OCI-LY3 (cell line): Measurements from ENCODE around the gene SENP5.

Source experiments
- H2AFZ ChIP-seq: fragments of 200-600, 300-600 bp; shearing (Covaris generic); 2 replicates; pipeline ENCODE4 v1.6.0; 2014; ENCODE audit warnings: antibody characterized with exemption, low read depth, low read length
- H3K27ac ChIP-seq: fragments of 200-600, 300-600 bp; sonication (generic); 2 replicates; pipeline ENCODE4 v1.5.1; 2014; ENCODE audit warnings: mild to moderate bottlenecking, low read length, moderate library complexity, mixed read lengths
- H3K27me3 ChIP-seq: fragments of 200-600, 300-600 bp; sonication (generic); 2 replicates; pipeline ENCODE4 v1.6.1; 2014; ENCODE audit warnings: low read depth, low read length, mixed read lengths
- H3K36me3 ChIP-seq: fragments of 200-600, 300-600 bp; sonication (generic); replicated peaks from 2 replicates; pipeline ENCODE3; 2014; ENCODE audit warnings: low read depth, low read length, mixed read lengths
- H3K4me1 ChIP-seq: fragments of 300-600, 200-600 bp; sonication (generic); 2 replicates; pipeline ENCODE4 v1.6.1; 2014; ENCODE audit warnings: low read length, mixed read lengths
- H3K4me2 ChIP-seq: fragments of 200-600, 300-600 bp; sonication (generic); 2 replicates; pipeline ENCODE4 v1.6.1; 2014; ENCODE audit warnings: low read length, mixed read lengths
- H3K4me3 ChIP-seq: fragments of 300-600, 200-600 bp; sonication (generic); 2 replicates; pipeline ENCODE4 v1.5.1; 2014; ENCODE audit warnings: antibody characterized with exemption, mild to moderate bottlenecking, low read length, moderate library complexity
- H3K79me2 ChIP-seq: fragments of 300-600, 200-600 bp; shearing (Covaris generic); 2 replicates; pipeline ENCODE4 v1.6.1; 2014; ENCODE audit warnings: mild to moderate bottlenecking, low read length, mixed read lengths
- H3K9ac ChIP-seq: fragments of 300-600, 200-600 bp; shearing (Covaris generic); 2 replicates; pipeline ENCODE4 v1.6.0; 2014; ENCODE audit warnings: mild to moderate bottlenecking, low read length, moderate library complexity
- H3K9me3 ChIP-seq: fragments of 200-600, 300-600 bp; shearing (Covaris generic); 2 replicates; pipeline ENCODE4 v1.6.1; 2014; ENCODE audit warnings: low read length, mixed read lengths; ENCODE audit not compliant: insufficient read depth
- H4K20me1 ChIP-seq: fragments of 200-600, 300-600 bp; sonication (generic); 2 replicates; pipeline ENCODE4 v1.6.1; 2016; ENCODE audit warnings: low read length, mixed read lengths; ENCODE audit not compliant: insufficient read depth
- EZH2phosphoT487 ChIP-seq: fragments of 200-600 bp; shearing (Covaris generic); IDR thresholded peaks from 2 replicates; pipeline ENCODE4 v1.6.1; 2018; ENCODE audit warnings: antibody characterized with exemption, mixed run types, low read depth
- TF ChIP-seq, protein P1 (sequence below): fragments of 200-600, 300-600 bp; sonication (generic); IDR thresholded peaks from 2 replicates; pipeline ENCODE4 v1.5.1; 2014; ENCODE audit warnings: antibody characterized with exemption, low read length, low read depth

Gene SENP5

DNA sequence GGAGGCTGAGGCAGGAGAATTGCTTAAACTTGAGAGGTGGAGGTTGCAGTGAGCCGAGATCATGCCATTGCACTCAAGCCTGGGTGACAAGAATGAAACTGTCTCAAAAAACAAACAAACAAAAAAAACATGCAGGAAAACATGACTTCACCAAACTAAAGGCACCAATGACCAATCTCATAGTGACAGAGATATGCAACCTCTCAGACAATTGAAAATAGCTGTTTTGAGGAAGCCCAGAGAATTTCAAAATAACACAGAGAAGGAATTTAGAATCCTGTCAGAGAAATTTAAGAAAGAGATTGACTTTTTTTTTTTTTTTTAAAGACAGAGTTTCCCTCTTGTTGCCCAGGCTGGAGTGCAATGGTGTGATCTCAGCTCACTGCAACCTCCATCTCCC is 48.5 kb downstream of the SENP5 start:
- Histone ChIP-seq H3K4me3 (no peak overlapping the region), H2AFZ (no peak overlapping the region), H3K9me3 (no peaks in the 10 kb centered on the region; the same call in 1 of the 2 replicates), H4K20me1 (no peaks in the 10 kb centered on the region), H3K4me1 (peaks cover 11% of the 10 kb centered on the region), H3K4me2 (no peak overlapping the region), H3K9ac (no peak overlapping the region), H3K27ac (no peak overlapping the region), H3K27me3 (no peaks in the 10 kb centered on the region), H3K79me2 (no peaks in the 10 kb centered on the region), H3K36me3 (peaks cover 26% of the 10 kb centered on the region)
- no peak for TF ChIP-seq EZH2phosphoT487
- TF ChIP-seq, protein P1, sequence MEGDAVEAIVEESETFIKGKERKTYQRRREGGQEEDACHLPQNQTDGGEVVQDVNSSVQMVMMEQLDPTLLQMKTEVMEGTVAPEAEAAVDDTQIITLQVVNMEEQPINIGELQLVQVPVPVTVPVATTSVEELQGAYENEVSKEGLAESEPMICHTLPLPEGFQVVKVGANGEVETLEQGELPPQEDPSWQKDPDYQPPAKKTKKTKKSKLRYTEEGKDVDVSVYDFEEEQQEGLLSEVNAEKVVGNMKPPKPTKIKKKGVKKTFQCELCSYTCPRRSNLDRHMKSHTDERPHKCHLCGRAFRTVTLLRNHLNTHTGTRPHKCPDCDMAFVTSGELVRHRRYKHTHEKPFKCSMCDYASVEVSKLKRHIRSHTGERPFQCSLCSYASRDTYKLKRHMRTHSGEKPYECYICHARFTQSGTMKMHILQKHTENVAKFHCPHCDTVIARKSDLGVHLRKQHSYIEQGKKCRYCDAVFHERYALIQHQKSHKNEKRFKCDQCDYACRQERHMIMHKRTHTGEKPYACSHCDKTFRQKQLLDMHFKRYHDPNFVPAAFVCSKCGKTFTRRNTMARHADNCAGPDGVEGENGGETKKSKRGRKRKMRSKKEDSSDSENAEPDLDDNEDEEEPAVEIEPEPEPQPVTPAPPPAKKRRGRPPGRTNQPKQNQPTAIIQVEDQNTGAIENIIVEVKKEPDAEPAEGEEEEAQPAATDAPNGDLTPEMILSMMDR = no peak

DNA sequence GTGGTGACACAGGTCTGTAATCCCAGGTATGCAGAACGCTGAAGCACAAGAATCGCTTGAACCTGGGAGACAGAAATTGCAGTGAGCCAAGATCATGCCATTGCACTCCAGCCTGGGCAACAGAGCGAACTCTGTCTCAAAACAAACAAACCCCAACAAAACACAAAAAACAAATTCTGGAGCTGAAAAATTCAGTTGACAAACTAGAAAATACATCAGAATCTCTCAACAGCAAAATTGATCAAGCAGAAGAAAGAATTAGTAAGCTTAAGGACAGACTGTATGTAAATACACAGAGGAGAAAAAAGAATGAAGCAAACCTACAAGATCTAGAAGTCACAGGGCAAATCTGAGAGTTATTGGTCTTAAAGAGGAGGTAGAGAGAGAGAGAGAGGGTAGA is 49.3 kb downstream of the SENP5 start:
- no peak overlapping the region for H2AFZ ChIP-seq
- peaks cover 11% of the 10 kb centered on the region for H3K4me1 ChIP-seq

GRCh38 chr3:196918968-196919367 is 51.2 kb downstream of the SENP5 start:
- no peak overlapping the region for H2AFZ ChIP-seq
- peaks cover 32% of the 10 kb centered on the region for H3K36me3 ChIP-seq
- H3K4me2 ChIP-seq = no peak overlapping the region
- H3K9ac ChIP-seq = no peak overlapping the region
- no peaks in the 10 kb centered on the region for H4K20me1 ChIP-seq
- H3K9me3 ChIP-seq = no peaks in the 10 kb centered on the region; the same call in 1 of the 2 replicates
- H3K79me2 ChIP-seq = no peaks in the 10 kb centered on the region
- TF ChIP-seq EZH2phosphoT487 = no peak
- TF ChIP-seq, protein P1 = no peak
- no peak overlapping the region for H3K27ac ChIP-seq
- H3K27me3 ChIP-seq = no peaks in the 10 kb centered on the region
- peaks cover 11% of the 10 kb centered on the region for H3K4me1 ChIP-seq
- no peak overlapping the region for H3K4me3 ChIP-seq

More for the DNA sequence above, 49.3 kb downstream of the SENP5 start:
- Histone ChIP-seq H3K4me3 (no peak overlapping the region), H4K20me1 (no peaks in the 10 kb centered on the region), H3K36me3 (peaks cover 26% of the 10 kb centered on the region), H3K27me3 (no peaks in the 10 kb centered on the region), H3K4me2 (no peak overlapping the region), H3K9me3 (no peaks in the 10 kb centered on the region; the same call in 1 of the 2 replicates), H3K79me2 (no peaks in the 10 kb centered on the region), H3K9ac (no peak overlapping the region), H3K27ac (no peak overlapping the region)
- TF ChIP-seq, protein P1 = no peak
- no peak for TF ChIP-seq EZH2phosphoT487

- Histone ChIP-seq H3K9me3 (no peaks in the 10 kb centered on the region; the same call in 1 of the 2 replicates), H3K4me3 (no peak overlapping the region), H3K4me1 (peaks cover 11% of the 10 kb centered on the region), H3K36me3 (peaks cover 22% of the 10 kb centered on the region), H4K20me1 (no peaks in the 10 kb centered on the region), H3K27me3 (no peaks in the 10 kb centered on the region), H3K4me2 (peak overlapping the region; percentile 41), H3K79me2 (no peaks in the 10 kb centered on the region), H2AFZ (no peak overlapping the region), H3K27ac (no peak overlapping the region), H3K9ac (no peak overlapping the region)
- no peak for TF ChIP-seq EZH2phosphoT487
- TF ChIP-seq, protein P1 = no peak
Observed at GRCh38 chr3:196920733-196921132, 53.0 kb downstream of the SENP5 start.
